GM19351 (cell line): Measurements from ENCODE around the gene AICDA.

Experiments
- ATAC-seq: cut with Tn5 transposase; IDR thresholded peaks from one replicate; pipeline ENCODE4 v1.9.1; 2021; ENCODE audit warnings: mild to moderate bottlenecking, moderate library complexity; ENCODE audit not compliant: unreplicated experiment

Gene AICDA

DNA sequence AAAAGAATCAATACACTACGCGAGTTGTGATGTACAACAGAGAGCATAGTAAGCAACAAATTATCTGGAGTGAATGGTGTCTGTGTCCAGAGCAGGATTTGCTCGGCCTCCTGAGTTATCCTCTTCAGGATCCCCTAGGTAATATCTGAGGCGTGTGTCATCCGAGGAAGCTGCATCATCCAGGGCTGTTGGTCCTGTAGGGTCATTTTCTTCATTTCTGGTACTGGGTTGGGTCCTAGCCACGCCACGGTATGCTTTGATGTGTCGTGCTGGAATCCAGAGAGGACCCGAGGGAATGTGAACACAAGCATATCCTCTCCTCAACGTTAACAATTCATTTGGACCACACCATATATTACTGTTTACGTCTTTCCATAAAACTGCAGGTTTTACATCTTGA is 53.0 kb downstream of the AICDA start:
- ATAC-seq, result no peak

DNA sequence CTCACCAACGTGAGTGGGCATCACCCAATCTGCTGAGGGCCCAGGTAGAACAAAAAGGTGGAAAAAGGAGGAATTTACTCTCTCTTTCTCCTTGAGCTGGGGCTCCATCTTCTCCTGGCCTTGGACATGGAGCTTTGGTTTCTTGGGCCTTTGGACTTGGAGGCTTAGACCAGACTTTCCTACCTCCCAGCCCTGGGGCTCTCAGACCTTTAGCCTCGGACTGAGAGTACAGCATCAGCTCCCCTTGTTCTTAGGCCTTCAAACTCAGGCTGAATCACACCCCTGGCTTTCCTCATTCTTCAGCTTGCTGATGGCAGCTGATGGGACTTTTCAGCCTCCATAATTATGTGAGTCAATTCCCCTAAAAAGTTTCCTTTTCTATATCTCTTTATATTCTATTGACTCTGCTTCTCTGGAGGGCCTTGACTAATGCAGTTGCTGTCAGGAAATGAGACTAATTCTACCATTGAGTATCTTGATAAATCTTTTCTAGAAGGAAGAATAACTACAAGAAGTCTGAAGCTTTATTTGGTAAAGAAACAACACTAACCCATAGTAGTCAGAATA is 56.0 kb downstream of the AICDA start:
- ATAC-seq, result no peak

DNA sequence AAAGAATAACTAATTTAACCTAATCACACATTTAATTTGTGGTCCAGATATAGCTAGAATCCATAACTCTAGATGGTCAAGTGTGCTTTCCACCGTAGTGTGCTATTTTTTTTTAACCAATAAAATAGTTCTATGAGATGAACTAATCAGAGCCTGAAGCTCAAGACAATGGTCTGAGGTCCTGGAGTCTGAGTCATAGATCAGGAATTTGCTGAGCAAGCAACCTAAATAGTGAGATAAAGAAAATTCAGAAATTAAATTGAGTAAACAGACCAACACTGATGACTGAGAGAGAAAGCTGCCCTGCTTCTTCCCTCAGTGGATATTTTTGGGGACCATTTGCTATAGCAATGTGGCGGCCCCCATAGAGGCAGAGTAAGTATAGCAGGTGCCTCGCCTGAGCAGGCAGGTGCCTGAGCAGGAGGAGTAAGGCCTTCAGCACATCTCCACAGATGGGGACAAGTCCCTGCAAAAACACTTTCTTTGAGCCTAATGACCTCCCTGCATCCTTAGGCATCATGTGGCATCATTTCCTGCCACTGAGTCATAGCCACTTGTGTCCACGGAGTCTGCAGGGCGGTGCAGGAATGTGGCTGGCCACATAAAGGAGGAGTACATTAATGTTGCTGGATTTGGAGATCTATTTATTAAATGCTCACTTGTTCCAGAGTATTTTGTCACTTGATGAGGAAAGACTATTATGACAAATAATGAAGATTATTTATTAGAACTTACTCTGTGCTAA is 58.0 kb downstream of the AICDA start:
- no peak for ATAC-seq

DNA sequence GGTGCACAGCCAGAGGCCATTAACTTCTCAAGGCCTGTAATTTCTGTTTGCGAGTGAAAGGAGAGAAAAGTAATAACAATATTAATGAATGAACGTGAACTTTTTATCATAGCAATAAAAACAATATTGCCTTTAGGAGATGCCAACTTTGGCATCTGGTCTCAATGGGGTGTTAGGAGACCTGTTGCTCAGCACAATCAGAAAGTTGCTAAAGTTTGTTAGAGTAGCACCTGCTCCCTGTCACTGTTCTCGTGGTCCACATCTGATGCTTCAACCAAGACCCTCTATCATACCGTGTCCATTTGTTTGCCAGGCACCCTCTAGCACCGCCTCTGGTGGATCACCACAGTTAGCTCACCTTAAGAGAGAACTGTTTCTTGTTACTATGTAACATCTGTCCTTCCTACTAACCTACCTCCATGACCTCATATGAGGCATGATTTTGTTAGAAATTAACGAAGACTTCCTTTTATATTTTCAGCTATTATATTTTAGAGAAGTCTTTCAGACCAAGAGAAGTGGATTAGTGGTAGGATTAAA is 59.5 kb downstream of the AICDA start:
- no peak for ATAC-seq
